Common myeloid progenitor, CD34-positive (primary cell): ENCODE measurements around the gene ABCC3.

Experiments used
- CTCF ChIA-PET: fragments of 350-600 bp; sonication (Branson Sonifier 250); formaldehyde crosslinking; loops from one replicate; lab custom pipeline; 2021; ENCODE audit warnings: antibody characterized with exemption; lab: Charles Lee
- POLR2A ChIA-PET: fragments of 350-600 bp; sonication (Branson Sonifier 250); formaldehyde crosslinking; loops from one replicate; lab custom pipeline; 2021; ENCODE audit warnings: antibody characterized with exemption; lab: Charles Lee
- DNase-seq, 3 donors: peaks; one replicate each; pipeline versions ENCODE4 v3.0.0 to v3.0.0-alpha.2; 2013
- H3K27ac ChIP-seq, 2 experiments: 1 replicate in 1 of 2; 2 replicates in 1 of 2; pipeline ENCODE4 v1.7.0; 2013; ENCODE audit warnings: inconsistent platforms in 2 of 2, low read length in 2 of 2, mild to moderate bottlenecking in 2 of 2, low read depth in 1 of 2, moderate library complexity in 1 of 2; ENCODE audit not compliant: severe bottlenecking in 2 of 2, insufficient read depth in 1 of 2, poor library complexity in 1 of 2
- H3K27me3 ChIP-seq, 5 experiments: replicated peaks in 2 of 5; 1 replicate in 3 of 5; 2 replicates in 2 of 5; pipeline versions ENCODE4 v1.6.1 to v1.7.0; 2013; ENCODE audit warnings: low read length in 4 of 5, mild to moderate bottlenecking in 2 of 5, moderate library complexity in 2 of 5, inconsistent platforms in 1 of 5; ENCODE audit not compliant: insufficient read depth in 5 of 5, control insufficient read depth in 4 of 5
- H3K36me3 ChIP-seq, 4 experiments: 1 replicate in 2 of 4; 2 replicates in 2 of 4; pipeline versions ENCODE4 v1.6.1 to v1.7.0; 2013; ENCODE audit warnings: low read length in 3 of 4, control low read depth in 1 of 4, mild to moderate bottlenecking in 1 of 4; ENCODE audit not compliant: control insufficient read depth in 4 of 4, insufficient read depth in 4 of 4
- H3K4me1 ChIP-seq, 4 experiments: 1 replicate in 3 of 4; 2 replicates in 1 of 4; pipeline versions ENCODE4 v1.6.1 to v1.7.1; 2013; ENCODE audit warnings: low read length in 3 of 4, mild to moderate bottlenecking in 3 of 4, control low read depth in 1 of 4, inconsistent platforms in 1 of 4, moderate library complexity in 1 of 4; ENCODE audit not compliant: control insufficient read depth in 4 of 4, insufficient read depth in 4 of 4; ENCODE audit errors: control extremely low read depth in 1 of 4
- H3K4me3 ChIP-seq, 7 experiments: 1 replicate in 4 of 7; 2 replicates in 3 of 7; pipeline versions ENCODE4 v1.5.1 to v1.7.0; 2013; ENCODE audit warnings: mild to moderate bottlenecking in 7 of 7, low read length in 6 of 7, moderate library complexity in 6 of 7, inconsistent platforms in 2 of 7, low read depth in 2 of 7, control low read depth in 1 of 7; ENCODE audit not compliant: insufficient read depth in 4 of 7, control insufficient read depth in 1 of 7; ENCODE audit errors: extremely low read depth in 1 of 7
- H3K9me3 ChIP-seq, 5 experiments: 1 replicate in 4 of 5; 2 replicates in 1 of 5; pipeline versions ENCODE4 v1.6.1 to v1.7.1; 2013; ENCODE audit warnings: low read length in 4 of 5, mild to moderate bottlenecking in 2 of 5, inconsistent platforms in 1 of 5, low read depth in 1 of 5, moderate library complexity in 1 of 5; ENCODE audit not compliant: control insufficient read depth in 4 of 5, insufficient read depth in 2 of 5; ENCODE audit errors: control extremely low read depth in 1 of 5
- WGBS: methylation state at CpG from one replicate; pipeline ENCODE4 v1.1.5; 2013; ENCODE audit not compliant: insufficient coverage; 5-methylcytosine and 5-hydroxymethylcytosine counted together

ABCC3 gene

DNA sequence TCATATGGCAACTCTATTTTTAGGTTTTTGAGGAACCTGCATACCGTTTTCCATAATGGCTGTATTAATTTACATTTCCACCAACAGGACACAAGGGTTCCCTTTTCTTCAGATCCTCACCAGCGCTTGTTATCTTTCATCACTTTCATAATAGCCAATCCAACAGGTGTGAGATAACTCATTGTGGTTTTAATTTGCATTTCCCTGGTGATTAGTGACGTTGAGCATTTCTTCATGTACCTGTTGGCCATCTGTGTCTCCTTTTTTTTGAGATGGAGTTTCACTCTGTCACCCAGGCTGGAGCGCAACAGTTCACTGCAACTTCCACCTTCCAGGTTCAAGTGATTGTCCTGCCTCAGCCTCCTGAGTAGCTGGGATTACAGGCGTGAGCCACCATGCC, 36.2 kb upstream of the ABCC3 start:
- no peaks in the 10 kb centered on the region for H3K4me1 ChIP-seq
- no peak for DNase-seq
- no peaks in the 10 kb centered on the region for H3K9me3 ChIP-seq
- peaks cover 0 to 6% (median 0%) of the 10 kb centered on the region in 5 experiments for H3K27me3 ChIP-seq
- no peak overlapping the region for H3K27ac ChIP-seq
- WGBS, result 48% methylated on average over 2 of the region's 5 CpGs
- POLR2A ChIA-PET, result no interaction called here
- no peaks in the 10 kb centered on the region for H3K36me3 ChIP-seq
- CTCF ChIA-PET, result interaction anchor here (1.0 to 1.1 kb wide), 2 partner anchors 24 to 28 kb away, joined by 3 read pairs; no protein-coding TSS in a partner anchor
- no peak overlapping the region for H3K4me3 ChIP-seq

DNA sequence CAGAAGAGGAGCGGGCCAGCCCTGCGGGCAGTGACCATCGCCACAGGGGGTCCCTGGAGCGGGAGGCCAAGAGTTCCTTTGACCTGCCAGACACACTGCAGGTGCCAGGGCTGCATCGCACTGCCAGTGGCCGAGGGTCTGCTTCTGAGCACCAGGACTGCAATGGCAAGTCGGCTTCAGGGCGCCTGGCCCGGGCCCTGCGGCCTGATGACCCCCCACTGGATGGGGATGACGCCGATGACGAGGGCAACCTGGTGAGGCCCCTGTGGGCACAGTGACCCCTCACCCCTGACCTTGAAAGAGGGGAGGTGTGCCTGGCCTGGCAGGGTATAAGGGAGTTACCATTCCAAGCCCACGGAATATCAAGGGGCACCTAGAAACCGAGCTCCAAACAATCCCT, 35.1 kb upstream of the ABCC3 start:
- H3K4me1 ChIP-seq, result peaks cover 0 to 6% (median 6%) of the 10 kb centered on the region in 4 experiments
- no peak overlapping the region for H3K4me3 ChIP-seq
- H3K36me3 ChIP-seq, result no peaks in the 10 kb centered on the region
- 95% methylated on average over 14 of the region's 15 CpGs for WGBS
- H3K9me3 ChIP-seq, result no peaks in the 10 kb centered on the region
- no peak overlapping the region for H3K27ac ChIP-seq
- DNase-seq, result no peak
- POLR2A ChIA-PET, result no interaction called here
- CTCF ChIA-PET, result interaction anchor here (0.7 to 1.0 kb wide), 2 partner anchors 27 to 28 kb away, joined by 3 read pairs; no protein-coding TSS in a partner anchor
- peaks cover 0 to 6% (median 0%) of the 10 kb centered on the region in 5 experiments for H3K27me3 ChIP-seq

DNA sequence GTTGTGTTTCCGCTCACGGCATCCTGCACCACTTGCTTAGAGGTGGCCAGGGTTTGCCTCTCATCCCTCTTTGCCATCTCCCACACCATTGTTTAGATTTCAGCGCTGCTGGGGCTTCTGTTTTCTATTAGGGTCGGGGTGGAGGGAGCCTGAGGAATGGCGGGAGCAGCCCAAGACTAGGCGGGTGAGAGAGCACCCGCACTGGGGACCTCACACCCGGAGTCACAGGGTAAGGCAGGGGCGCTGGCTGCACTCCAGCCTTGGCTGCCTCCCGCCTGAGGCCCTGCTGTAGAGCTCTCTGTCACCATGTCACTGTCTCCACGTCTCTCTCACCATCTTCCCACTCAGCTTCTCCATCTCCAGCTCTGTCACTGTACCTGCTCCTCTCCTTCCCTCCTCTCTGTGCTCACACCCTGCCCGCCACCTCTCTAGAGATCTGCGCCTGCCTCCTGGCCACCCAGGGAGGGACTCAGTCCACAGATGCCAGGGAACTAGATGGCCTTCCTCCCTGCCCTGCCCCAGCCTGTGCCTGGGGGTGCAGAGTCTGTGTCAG, 32.8 kb upstream of the ABCC3 start:
- no peak for DNase-seq
- ChIA-PET CTCF (interaction anchor here (1.1 kb wide), 1 partner anchor 51 kb away, joined by 3 read pairs; no protein-coding TSS in a partner anchor), POLR2A (no interaction called here)
- peaks cover 0 to 12% (median 9%) of the 10 kb centered on the region in 4 experiments for H3K4me1 ChIP-seq
- no peak overlapping the region for H3K4me3 ChIP-seq
- H3K9me3 ChIP-seq, result no peaks in the 10 kb centered on the region
- 89% methylated on average over 7 of the region's 13 CpGs for WGBS
- H3K27me3 ChIP-seq, result peaks cover 0 to 6% (median 0%) of the 10 kb centered on the region in 5 experiments
- H3K27ac ChIP-seq, result no peak overlapping the region
- H3K36me3 ChIP-seq, result no peaks in the 10 kb centered on the region

- no peak overlapping the region for H3K4me3 ChIP-seq
- no peaks in the 10 kb centered on the region for H3K36me3 ChIP-seq
- ChIA-PET CTCF (interaction anchor here (1.3 kb wide), 1 partner anchor 52 kb away, joined by 3 read pairs; no protein-coding TSS in a partner anchor), POLR2A (no interaction called here)
- no peak overlapping the region for H3K27ac ChIP-seq
- no peak for DNase-seq
- no peaks in the 10 kb centered on the region for H3K9me3 ChIP-seq
- WGBS, result 97% methylated on average over 17 of the region's 18 CpGs
- H3K27me3 ChIP-seq, result peaks cover 0 to 6% (median 0%) of the 10 kb centered on the region in 5 experiments
- peaks cover 0 to 12% (median 9%) of the 10 kb centered on the region in 4 experiments for H3K4me1 ChIP-seq
Measured at GRCh38 chr17:50602836-50603235, 31.8 kb upstream of the ABCC3 start.

DNA sequence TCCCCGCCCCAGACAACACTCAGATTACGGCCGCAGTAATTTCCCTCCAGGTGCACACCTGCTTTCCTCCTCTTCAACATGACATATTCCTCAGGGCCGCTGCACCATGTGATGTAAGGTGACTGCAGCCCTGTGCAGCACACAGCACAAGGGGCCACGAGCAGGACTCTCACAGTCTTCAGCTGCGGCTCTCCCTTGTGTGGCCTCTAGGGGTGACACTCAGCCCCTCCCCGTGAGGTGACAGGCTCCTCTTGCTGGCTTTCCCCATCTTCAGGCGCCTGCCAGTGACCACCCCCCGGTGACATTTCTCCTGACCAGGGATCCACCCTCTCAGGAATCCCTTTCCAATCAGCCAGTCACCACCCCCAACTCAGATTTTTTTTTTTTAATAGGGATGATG, 31.3 kb upstream of the ABCC3 start:
- Histone ChIP-seq H3K36me3 (no peaks in the 10 kb centered on the region), H3K27me3 (peaks cover 0 to 6% (median 0%) of the 10 kb centered on the region in 5 experiments), H3K4me3 (no peak overlapping the region), H3K27ac (no peak overlapping the region), H3K4me1 (peaks cover 0 to 12% (median 9%) of the 10 kb centered on the region in 4 experiments), H3K9me3 (no peaks in the 10 kb centered on the region)
- ChIA-PET CTCF (interaction anchor here (1.3 kb wide), 1 partner anchor 53 kb away, joined by 3 read pairs; no protein-coding TSS in a partner anchor), POLR2A (no interaction called here)
- WGBS, result 77% methylated on average over 5 of the region's 9 CpGs
- DNase-seq, result peak in 2 of 3 donors; percentile 25 to 31

DNA sequence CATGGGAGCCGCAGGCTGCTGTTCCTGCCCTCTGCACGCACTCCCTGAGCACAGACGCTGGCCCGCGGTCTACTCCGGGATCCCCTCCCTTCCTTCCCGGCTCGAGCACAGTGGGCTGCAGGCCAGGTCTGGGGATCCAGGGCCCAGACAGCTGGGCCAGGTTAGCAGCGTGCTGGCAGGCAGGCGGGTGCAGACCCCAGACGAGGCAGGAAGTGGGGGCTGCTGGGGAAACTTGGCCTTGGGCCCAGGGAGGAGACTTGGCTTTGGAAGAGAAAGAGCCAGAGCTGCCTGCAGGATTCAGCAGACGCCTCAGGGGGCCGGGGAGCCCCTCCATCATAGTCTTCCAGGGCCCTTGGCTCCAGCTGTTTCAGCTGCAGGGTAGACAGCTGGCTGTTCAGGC, 30.2 kb upstream of the ABCC3 start:
- Histone ChIP-seq H3K36me3 (no peaks in the 10 kb centered on the region), H3K9me3 (no peaks in the 10 kb centered on the region), H3K27me3 (peaks cover 0 to 7% (median 0%) of the 10 kb centered on the region in 5 experiments), H3K4me1 (peaks cover 0 to 12% (median 9%) of the 10 kb centered on the region in 4 experiments), H3K4me3 (no peak overlapping the region), H3K27ac (no peak overlapping the region)
- WGBS, result 11% methylated on average over 8 of the region's 13 CpGs
- ChIA-PET CTCF (interaction anchor here (0.7 to 2.7 kb wide), 5 partner anchors 10 to 54 kb away, joined by 3 to 15 read pairs (median 5); no protein-coding TSS in a partner anchor), POLR2A (no interaction called here)
- DNase-seq, result peak in 2 of 3 donors; percentile 43 to 50

GRCh38 chr17:50605429-50605828, 29.3 kb upstream of the ABCC3 start:
- DNase-seq, result peak in 2 of 3 donors; percentile 50 to 61
- ChIA-PET CTCF (interaction anchor here (0.7 to 2.7 kb wide), 5 partner anchors 9 to 55 kb away, joined by 3 to 15 read pairs (median 5); no protein-coding TSS in a partner anchor), POLR2A (no interaction called here)
- WGBS, result 61% methylated on average over 5 of the region's 10 CpGs
- Histone ChIP-seq H3K36me3 (no peaks in the 10 kb centered on the region), H3K9me3 (no peaks in the 10 kb centered on the region), H3K4me3 (no peak overlapping the region), H3K27me3 (peaks cover 0 to 6% (median 0%) of the 10 kb centered on the region in 5 experiments), H3K27ac (no peak overlapping the region), H3K4me1 (peaks cover 0 to 12% (median 9%) of the 10 kb centered on the region in 4 experiments)
